COLO668 (cell line): ENCODE results near the gene APBB1.
"Not testable (repeated sequence)": the region's sequence is repeated elsewhere in the genome, so short reads cannot be mapped to it uniquely, and the experiment has no call there.

Source experiments
- DNase-seq: peaks from one replicate; lab custom pipeline; 2025; ENCODE audit not compliant: unreplicated experiment; lab: John Stamatoyannopoulos, UW

Gene APBB1

DNA sequence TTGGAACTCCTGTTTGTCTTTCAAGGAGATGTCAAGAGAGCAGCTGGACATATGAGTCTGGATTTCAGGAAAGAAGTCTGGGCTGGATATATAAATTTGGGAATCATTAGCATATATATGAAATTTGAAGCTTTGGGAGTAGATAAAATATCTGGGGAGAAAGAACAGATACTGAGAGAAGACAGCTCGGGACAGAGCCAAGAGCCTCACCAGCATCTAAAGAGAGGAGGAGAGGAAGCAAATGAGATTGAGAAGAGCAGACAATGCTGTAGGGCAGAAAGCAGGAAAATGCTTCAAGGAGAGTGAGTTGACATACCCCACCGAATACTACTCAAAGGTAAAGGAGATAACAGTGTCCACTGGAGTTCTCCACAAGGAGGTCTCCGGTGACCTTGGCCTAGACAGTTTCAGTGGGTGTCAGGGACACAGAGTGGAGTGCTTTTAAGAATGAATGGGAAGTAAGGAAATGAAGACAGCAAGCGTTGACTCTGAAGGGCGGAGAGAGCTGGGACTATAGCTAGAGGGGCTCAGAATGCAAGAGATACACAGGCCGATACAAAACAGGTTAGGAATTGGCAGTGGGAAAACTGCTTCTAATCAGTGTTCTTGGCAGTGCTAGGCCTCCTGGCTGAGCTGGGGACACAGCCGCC is 862 bp downstream of the APBB1 start:
- DNase-seq = no peak

DNA sequence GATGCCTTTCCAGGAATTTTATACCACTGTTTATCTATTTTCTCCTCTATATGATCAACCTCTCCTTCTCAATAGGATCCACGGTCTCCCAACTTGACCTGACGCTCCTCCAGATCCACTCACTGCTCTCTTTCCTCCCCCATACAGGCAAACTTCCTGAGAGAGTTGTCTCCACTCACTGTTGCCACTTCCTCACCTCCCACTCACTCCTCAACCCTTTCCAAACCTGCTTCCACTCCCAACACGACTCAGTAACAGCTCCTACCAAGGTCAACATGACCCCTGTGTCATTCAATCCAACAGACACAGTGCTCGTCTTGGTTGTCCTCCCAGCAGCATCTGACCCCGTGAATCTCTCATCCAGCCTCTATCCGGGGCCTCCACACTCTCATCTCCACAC is 3.1 kb downstream of the APBB1 start:
- no peak for DNase-seq

GRCh38 chr11:6414874-6415328 is 4.0 kb downstream of the APBB1 start:
- DNase-seq = no peak

GRCh38 chr11:6413791-6414201 is 5.1 kb downstream of the APBB1 start:
- DNase-seq = no peak

DNA sequence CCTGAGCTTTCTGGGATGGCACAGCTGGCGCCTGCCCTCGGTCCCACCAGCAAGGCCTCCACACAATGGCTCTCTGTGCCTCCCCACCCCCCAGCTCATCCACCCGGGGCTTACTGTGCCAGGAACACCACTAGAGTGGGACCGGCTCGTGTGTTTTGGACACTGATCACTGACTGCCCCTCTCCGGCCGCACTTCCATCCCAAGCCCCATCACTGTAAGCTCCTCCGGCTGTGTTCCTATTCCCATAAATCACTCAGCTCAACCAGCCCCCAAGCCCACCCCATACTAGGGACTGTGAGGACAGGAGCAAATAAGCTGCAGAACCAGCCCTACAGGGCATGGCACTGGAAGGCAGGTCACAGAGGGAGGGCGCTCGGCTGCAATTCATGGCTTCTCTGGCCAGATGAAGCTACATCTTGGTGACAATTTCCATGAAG is 7.3 kb downstream of the APBB1 start:
- DNase-seq = no peak

- no peak for DNase-seq
These were observed 8.0 kb downstream of the APBB1 start for GRCh38 chr11:6410695-6411430.

- DNase-seq = no peak
These were observed 12.5 kb downstream of the APBB1 start for GRCh38 chr11:6406370-6406769.

DNA sequence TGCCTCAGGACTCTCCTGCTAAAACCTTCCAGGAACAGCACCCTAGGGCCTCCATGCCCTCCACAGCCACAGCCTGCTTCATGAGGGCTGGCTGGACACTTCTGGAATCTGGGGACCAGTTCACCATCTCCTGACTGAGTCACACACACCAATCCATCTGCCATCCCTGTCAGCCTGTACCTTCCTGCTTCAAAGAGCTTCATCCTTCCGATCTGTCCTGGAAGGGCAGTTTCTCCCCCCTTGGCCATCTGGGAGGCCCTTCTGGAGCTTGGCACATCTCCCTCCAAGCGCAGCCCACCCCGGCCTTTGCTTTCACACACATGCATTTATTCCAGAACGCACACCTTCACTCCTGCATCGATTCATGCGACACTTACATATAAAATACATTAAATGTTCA is 13.0 kb downstream of the APBB1 start:
- DNase-seq = no peak

DNA sequence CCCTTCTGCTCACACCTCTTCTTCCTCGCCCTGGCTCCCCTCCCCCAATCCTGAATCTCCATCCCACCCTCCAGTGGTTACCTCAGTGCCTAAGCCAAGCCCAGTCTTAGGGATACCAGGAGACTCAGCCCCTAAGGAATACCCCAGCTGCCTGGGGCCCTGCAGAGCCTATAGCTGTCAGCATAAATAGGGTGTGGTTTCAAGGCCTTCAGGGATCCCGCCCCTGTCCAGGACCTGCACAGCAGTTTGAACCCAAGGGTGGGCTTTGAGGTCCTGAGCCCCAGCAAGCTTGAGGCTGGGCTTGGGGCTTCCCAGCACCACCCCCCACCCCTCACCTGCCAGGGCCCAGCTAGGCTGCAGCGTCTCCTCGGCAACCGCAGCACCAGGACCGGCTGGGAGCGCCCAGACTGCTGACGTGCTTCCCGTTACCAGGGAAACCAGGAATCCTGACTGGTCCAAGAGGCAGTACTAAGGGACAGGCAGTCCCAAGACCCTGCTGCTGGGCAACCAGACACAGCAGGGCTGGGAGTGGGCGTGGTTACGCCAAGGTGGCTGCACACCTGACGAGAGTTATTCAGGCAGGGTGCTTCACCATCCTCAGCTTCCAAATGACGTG is 13.7 kb downstream of the APBB1 start:
- peak; percentile 4 for DNase-seq

- no peak for DNase-seq
These were observed 14.4 kb downstream of the APBB1 start for GRCh38 chr11:6404342-6405051.

DNA sequence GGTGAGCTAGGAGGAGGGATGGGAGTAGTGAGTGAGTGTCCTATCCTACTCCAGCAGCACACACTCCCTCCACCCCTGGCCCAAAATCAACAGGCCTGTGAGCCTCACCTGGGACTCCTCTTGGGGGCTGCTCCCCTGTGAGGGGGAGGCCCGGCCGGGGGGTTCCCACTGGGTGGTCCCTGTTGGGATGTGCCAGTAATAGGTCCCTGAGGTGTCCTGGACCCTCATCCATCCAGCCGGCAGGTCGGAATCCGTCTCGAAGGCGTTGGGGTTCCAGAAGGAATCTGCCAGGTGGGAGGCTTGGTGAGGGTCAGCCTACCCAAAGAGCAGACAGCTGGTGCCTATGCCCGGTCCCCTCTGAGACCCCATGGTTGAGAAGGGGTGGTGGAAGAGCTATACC is 15.4 kb downstream of the APBB1 start:
- DNase-seq = no peak

DNA sequence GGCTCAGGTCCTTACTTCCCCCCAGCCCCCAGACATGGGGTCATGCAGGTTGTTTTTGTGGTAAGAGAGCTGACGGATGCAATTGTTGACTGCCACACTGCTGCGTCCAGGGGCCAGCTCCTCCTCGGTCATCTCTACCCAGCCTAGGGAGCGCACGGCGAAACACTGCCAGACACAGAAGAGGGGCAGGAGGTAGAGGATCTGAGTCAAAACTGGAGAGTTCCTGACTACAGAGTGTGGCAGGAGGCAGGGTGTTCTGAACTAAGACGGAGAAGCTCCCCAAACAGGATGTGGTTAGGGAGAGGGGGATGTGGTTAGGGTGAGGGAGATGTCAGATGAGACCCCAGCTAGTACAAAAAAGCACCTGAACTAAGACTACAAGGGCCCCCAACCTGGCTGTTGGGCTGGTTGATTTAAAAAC is 16.3 kb downstream of the APBB1 start:
- DNase-seq = no peak

GRCh38 chr11:6402061-6402470 is 16.8 kb downstream of the APBB1 start:
- DNase-seq = no peak

- no peak for DNase-seq
These were observed 17.4 kb downstream of the APBB1 start for GRCh38 chr11:6401464-6401863.

- no peak for DNase-seq
These were observed 18.2 kb downstream of the APBB1 start for GRCh38 chr11:6400431-6401345.

DNA sequence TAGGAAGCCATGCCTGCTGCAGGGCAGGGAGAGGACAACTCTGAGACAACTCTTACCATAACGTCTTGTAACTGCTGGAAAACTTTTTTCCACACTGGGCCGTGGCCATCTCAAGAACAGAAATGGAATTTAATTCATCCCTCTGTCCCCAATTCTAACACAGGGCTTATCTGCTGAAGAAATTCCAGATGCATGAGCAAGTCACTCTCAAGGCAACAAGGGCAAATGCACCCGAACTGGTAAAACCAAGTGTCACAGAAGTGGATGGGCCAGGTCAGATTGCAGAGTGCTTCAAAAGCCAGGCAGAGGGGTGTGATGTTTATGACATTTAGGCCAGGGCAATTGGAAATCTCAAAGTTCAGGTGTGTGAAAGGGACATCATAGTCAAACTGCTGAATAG is 21.3 kb downstream of the APBB1 start:
- DNase-seq = no peak

DNA sequence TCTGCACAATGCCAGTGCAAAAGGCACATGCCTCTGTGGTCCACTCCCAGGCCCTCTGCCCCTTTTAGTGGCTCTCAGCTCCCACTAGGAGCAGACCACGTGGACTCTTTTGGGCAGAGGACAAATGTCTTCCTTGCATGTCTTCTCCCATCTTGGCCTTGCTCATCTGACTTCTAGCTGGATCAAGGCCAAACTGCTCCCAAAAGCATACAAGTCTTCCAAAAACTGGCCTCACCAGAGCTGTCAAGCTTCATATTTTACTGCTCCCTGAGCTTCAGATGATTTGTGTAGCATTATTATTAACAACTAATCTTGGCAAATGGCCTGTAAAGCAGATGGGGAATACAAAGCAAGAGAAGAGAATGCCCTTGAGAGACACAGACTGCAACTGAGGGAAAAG is 21.7 kb downstream of the APBB1 start:
- no peak for DNase-seq

DNA sequence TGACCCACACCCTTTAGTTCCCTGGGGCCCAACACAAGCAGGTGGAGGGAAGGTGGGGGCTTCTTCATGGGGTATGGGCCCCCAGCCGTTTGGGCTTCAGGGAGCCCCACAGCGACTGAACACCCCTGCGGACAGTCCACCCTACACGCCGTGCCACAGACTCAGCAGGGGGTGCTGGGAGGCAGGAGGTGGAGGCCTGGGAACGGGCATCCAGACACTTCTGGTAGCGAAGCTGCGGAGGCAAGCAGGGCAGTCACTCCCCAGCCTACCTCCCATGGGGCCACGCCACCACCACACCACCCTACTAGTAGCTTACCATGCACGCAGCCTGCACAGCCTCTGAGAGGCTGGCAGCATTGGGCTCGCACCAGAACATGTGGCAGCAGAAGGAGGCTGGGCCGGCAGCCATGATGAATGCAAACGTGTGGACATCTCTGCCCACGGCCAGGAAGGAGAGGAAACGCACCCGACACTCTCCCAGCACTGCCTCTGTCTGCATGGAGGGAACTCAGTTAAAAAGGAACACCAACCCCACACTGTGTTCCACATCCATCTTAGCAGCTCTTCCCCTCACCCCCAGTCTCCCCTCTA is 23.3 kb downstream of the APBB1 start:
- DNase-seq = no peak

DNA sequence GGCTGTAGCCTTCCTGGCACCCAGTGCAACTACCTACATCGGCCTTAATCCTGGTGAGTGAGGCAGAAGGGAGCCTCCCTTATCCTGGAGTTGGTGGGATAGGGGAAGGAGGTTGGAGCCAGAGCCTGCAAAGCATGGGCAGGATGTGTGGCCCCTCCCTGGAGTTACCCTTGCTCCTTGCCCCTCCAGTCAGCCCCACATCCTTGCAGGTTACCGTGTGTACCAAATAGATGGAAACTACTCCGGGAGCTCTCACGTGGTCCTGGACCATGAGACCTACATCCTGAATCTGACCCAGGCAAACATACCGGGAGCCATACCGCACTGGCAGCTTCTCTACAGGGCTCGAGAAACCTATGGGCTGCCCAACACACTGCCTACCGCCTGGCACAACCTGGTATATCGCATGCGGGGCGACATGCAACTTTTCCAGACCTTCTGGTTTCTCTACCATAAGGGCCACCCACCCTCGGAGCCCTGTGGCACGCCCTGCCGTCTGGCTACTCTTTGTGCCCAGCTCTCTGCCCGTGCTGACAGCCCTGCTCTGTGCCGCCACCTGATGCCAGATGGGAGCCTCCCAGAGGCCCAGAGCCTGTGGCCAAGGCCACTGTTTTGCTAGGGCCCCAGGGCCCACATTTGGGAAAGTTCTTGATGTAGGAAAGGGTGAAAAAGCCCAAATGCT is 24.8 kb downstream of the APBB1 start:
- DNase-seq = no peak

GRCh38 chr11:6392251-6392650 is 26.6 kb downstream of the APBB1 start:
- DNase-seq = not testable (repeated sequence)
